ENCODE data around the gene KCTD1.

DNA sequence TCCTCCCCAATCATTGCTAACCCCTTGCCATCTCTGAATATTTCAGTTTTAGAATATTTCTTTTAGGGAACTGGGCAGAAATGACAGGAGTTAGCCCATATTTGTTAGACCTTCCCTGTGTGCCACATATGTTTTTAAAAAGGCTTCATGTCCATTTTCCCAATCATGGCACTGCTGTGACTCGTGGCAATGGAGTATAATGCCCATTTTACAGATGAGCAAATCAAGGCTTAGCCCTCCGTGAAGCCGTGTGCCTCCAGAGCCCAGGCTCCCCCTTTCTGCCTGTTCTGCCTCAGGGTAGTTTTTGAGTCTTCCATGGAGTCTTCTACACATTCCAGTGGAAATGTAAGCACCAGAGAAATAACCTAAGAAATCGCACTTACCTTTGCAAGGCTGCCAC, 130.1 kb downstream of the KCTD1 start:
- TF ChIP-seq POLR2A (IDR thresholded peaks at IDR 0.05) = no peak
- TF ChIP-seq, protein P1, sequence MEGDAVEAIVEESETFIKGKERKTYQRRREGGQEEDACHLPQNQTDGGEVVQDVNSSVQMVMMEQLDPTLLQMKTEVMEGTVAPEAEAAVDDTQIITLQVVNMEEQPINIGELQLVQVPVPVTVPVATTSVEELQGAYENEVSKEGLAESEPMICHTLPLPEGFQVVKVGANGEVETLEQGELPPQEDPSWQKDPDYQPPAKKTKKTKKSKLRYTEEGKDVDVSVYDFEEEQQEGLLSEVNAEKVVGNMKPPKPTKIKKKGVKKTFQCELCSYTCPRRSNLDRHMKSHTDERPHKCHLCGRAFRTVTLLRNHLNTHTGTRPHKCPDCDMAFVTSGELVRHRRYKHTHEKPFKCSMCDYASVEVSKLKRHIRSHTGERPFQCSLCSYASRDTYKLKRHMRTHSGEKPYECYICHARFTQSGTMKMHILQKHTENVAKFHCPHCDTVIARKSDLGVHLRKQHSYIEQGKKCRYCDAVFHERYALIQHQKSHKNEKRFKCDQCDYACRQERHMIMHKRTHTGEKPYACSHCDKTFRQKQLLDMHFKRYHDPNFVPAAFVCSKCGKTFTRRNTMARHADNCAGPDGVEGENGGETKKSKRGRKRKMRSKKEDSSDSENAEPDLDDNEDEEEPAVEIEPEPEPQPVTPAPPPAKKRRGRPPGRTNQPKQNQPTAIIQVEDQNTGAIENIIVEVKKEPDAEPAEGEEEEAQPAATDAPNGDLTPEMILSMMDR (IDR thresholded peaks at IDR 0.05) = no peak
